MCF 10A (cell line): ENCODE measurements around the gene CACNA1C. TPM values are rescaled to one million over a fixed set of nuclear protein-coding genes. Genes with fewer than 3 reads are reported as not detected.

ENCODE experiments used
- BruUV-seq: library from RNA; stranded (reverse); fragments of 400-500 nt; replicated peaks from 2 replicates; lab custom pipeline; 2021; lab: Mats Ljungman, UMichigan
- CTCF ChIA-PET: fragments of 300-600 bp; sonication (Branson Sonifier 250); formaldehyde crosslinking; extraction: SDS; loops from one replicate; lab custom pipeline; 2021; ENCODE audit warnings: antibody characterized with exemption, inconsistent platforms; lab: Yijun Ruan, JAX
- POLR2A ChIA-PET: fragments of 300-600, 350-650 bp; sonication (Branson Sonifier 250); formaldehyde crosslinking; extraction: SDS; loops from one replicate; lab custom pipeline; 2020; ENCODE audit warnings: antibody characterized with exemption, inconsistent platforms; lab: Yijun Ruan, JAX
- DNase-seq: peaks from one replicate; pipeline ENCODE4 v3.0.0-alpha.2; 2018; ENCODE audit not compliant: unreplicated experiment
- H3K27ac Mint-ChIP-seq: one replicate; pipeline ENCODE4 v1.8.0; 2022; ENCODE audit warnings: mild to moderate bottlenecking, low read depth, mixed read lengths; ENCODE audit not compliant: unreplicated experiment
- H3K27me3 Mint-ChIP-seq: one replicate; pipeline ENCODE4 v1.8.0; 2022; ENCODE audit warnings: mixed read lengths; ENCODE audit not compliant: insufficient read depth, unreplicated experiment
- H3K36me3 Mint-ChIP-seq: one replicate; pipeline ENCODE4 v1.8.0; 2022; ENCODE audit warnings: mild to moderate bottlenecking, moderate library complexity, mixed read lengths; ENCODE audit not compliant: insufficient read depth, unreplicated experiment
- H3K4me1 Mint-ChIP-seq: one replicate; pipeline ENCODE4 v1.8.0; 2022; ENCODE audit warnings: mixed read lengths; ENCODE audit not compliant: insufficient read depth, unreplicated experiment
- H3K4me3 Mint-ChIP-seq: one replicate; pipeline ENCODE4 v1.8.0; 2022; ENCODE audit warnings: mild to moderate bottlenecking, moderate library complexity, mixed read lengths; ENCODE audit not compliant: unreplicated experiment
- H3K9me3 Mint-ChIP-seq: one replicate; pipeline ENCODE4 v1.8.0; 2022; ENCODE audit warnings: mixed read lengths; ENCODE audit not compliant: unreplicated experiment
- CTCF ChIP-seq: fragments of 200-600 bp; IDR thresholded peaks from one replicate; pipeline ENCODE4 v1.8.0; 2022; ENCODE audit warnings: antibody characterized with exemption, mild to moderate bottlenecking; ENCODE audit not compliant: unreplicated experiment
- intact Hi-C: fragments of 100-400 bp; cut with micrococcal nuclease; formaldehyde crosslinking; loops from 2 replicates; pipeline ENCODE4 v1.14.1; 2022
- total RNA-seq: library from RNA; stranded (reverse); gene quantifications from 2 replicates; pipeline ENCODE4 v1.2.3, GENCODE V29; 2022

The CACNA1C gene
- total RNA-seq, 1 experiment from 2014 or later: not detected

- Mint-ChIP-seq H3K27ac (no peak overlapping the region), H3K4me1 (peaks cover 20% of the 10 kb centered on the region), H3K4me3 (no peak overlapping the region), H3K36me3 (peaks cover 7% of the 10 kb centered on the region), H3K9me3 (no peaks in the 10 kb centered on the region), H3K27me3 (no peaks in the 10 kb centered on the region)
- CTCF ChIA-PET: no interaction called here
- no peak for DNase-seq
- no TSS peak for BruUV-seq
- intact Hi-C loops: no loop called here
- TF ChIP-seq CTCF: no peak
- POLR2A ChIA-PET: no interaction called here
Observed at GRCh38 chr12:2173971-2174370, 121.2 kb downstream of the CACNA1C start.

- Mint-ChIP-seq H3K4me3 (no peak overlapping the region), H3K27me3 (no peaks in the 10 kb centered on the region), H3K4me1 (peaks cover 24% of the 10 kb centered on the region), H3K27ac (no peak overlapping the region), H3K36me3 (peaks cover 7% of the 10 kb centered on the region), H3K9me3 (no peaks in the 10 kb centered on the region)
- CTCF ChIA-PET: no interaction called here
- no TSS peak for BruUV-seq
- POLR2A ChIA-PET: no interaction called here
- DNase-seq: no peak
- TF ChIP-seq CTCF: no peak
- intact Hi-C loops: no loop called here
Observed at GRCh38 chr12:2177003-2177402, 124.2 kb downstream of the CACNA1C start.

GRCh38 chr12:2177751-2178150, 125.0 kb downstream of the CACNA1C start:
- ChIA-PET CTCF (no interaction called here), POLR2A (no interaction called here)
- Mint-ChIP-seq H3K4me3 (no peak overlapping the region), H3K36me3 (peaks cover 7% of the 10 kb centered on the region), H3K27me3 (no peaks in the 10 kb centered on the region), H3K4me1 (peaks cover 24% of the 10 kb centered on the region), H3K27ac (no peak overlapping the region), H3K9me3 (no peaks in the 10 kb centered on the region)
- DNase-seq: no peak
- no peak for TF ChIP-seq CTCF
- BruUV-seq: no TSS peak
- intact Hi-C loops: no loop called here

GRCh38 chr12:2179058-2179457, 126.3 kb downstream of the CACNA1C start:
- DNase-seq: no peak
- Mint-ChIP-seq H3K4me1 (peaks cover 26% of the 10 kb centered on the region), H3K27ac (no peak overlapping the region), H3K36me3 (peaks cover 7% of the 10 kb centered on the region), H3K4me3 (no peak overlapping the region), H3K27me3 (no peaks in the 10 kb centered on the region), H3K9me3 (no peaks in the 10 kb centered on the region)
- no peak for TF ChIP-seq CTCF
- intact Hi-C loops: no loop called here
- ChIA-PET POLR2A (no interaction called here), CTCF (no interaction called here)
- no TSS peak for BruUV-seq
